HG02885 (cell line): ENCODE results near the gene PCP4L1.
"Not testable (repeated sequence)": the region's sequence is repeated elsewhere in the genome, so short reads cannot be mapped to it uniquely, and the experiment has no call there.

Experiments used
- ATAC-seq: cut with Tn5 transposase; IDR thresholded peaks from one replicate; pipeline ENCODE4 v1.9.1; 2021; ENCODE audit warnings: mild to moderate bottlenecking; ENCODE audit not compliant: unreplicated experiment, poor library complexity

PCP4L1 gene

DNA sequence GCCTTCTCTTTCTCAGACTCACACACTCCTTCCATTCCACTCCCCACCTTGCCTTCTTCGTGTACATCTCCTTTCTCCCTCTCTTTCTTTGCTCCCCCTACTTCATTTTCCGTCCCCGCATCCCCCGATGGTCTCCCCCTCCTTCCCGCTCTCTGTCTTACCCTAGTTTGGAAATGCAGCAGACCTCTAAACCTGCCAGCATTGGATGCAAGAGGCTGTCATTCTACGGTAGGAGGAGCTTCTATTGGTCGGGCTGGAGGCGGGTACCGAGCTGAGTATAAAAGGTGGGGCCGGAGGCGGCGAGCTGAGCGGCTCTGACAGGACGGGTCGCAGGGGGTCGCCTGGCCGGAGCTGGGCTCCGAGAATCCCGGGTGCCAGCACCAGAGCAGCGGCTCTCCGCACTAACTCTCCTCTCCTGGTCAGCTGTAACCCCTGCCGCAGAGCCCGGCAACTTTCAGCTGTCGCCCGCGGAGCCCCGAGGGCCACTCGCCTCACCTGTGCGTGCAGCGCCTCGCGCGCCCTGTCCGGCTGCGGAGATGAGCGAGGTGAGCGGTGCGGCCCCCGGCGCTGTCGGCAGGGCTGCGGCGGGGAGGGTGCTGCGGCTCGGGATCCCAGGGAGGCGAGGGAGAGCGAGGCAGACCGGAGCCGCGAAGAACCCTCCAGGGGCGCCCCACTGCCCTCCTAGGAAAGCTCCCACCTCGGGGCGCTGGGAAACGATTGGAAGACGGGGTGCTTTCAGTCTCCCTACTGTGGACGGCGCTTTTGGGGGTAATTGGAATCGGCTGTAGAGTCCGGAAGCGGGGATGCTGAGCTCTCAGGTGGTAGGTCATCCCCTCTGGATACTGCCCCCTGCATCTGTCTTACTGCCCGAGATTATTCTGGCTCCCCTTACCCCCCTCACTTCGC lies at the start of gene PCP4L1:
Gene PCP4L1 (plus strand): TSS at position 307 of the 906 bp plus-strand sequence. CDS start 230 bp downstream, at position 537.
- no peak for ATAC-seq

DNA sequence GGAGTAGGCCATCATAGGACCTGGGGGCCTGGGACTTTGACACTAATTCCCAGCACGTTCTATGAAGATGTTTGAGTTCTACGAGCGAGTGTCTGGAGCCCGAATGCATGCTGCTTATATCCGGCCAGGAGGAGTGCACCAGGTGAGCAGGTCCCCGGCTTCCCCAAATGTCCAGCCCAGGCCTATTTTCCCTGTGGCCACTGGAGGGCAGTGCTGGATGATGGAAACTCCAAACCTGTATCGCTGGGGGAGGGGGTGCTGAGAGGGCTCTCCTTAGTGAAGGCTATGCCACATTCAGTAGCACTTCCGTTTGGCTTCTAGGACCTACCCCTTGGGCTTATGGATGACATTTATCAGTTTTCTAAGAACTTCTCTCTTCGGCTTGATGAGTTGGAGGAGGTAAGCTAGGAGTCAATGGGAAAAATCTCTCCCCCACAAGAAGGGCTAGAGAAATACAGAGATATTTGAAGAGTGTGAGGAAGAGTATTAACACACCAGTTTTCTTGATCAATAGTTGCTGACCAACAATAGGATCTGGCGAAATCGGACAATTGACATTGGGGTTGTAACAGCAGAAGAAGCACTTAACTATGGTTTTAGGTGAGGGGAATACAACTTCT lies 48.6 kb upstream of the PCP4L1 start:
- peak; percentile 57 for ATAC-seq

DNA sequence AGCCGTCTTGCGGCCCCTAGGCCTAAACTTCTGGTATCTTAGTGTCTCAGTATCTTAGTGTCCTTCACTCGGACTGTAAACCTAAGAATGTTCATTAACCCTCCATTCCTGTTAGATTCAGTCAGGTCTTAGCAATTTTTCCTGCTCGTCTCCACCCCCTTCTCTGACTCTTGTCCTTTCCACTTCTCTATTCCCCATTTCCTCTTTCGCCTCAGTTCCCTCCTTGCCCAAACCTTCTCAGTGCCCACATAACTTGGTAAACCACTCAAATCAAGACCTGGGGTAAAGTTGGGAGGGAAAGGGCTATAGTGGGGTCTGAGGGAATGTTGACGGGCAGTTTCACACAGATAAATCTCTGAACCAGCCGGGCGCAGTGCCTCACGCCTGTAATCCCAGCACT lies 44.2 kb upstream of the PCP4L1 start:
- no peak for ATAC-seq

- ATAC-seq: no peak
These were observed 43.5 kb upstream of the PCP4L1 start, which contains the start of gene FCER1G for GRCh38 chr1:161215076-161215475. Gene FCER1G, plus strand, starts transcription at chr1:161215295. Its CDS starts 27 bp downstream, at chr1:161215322.

DNA sequence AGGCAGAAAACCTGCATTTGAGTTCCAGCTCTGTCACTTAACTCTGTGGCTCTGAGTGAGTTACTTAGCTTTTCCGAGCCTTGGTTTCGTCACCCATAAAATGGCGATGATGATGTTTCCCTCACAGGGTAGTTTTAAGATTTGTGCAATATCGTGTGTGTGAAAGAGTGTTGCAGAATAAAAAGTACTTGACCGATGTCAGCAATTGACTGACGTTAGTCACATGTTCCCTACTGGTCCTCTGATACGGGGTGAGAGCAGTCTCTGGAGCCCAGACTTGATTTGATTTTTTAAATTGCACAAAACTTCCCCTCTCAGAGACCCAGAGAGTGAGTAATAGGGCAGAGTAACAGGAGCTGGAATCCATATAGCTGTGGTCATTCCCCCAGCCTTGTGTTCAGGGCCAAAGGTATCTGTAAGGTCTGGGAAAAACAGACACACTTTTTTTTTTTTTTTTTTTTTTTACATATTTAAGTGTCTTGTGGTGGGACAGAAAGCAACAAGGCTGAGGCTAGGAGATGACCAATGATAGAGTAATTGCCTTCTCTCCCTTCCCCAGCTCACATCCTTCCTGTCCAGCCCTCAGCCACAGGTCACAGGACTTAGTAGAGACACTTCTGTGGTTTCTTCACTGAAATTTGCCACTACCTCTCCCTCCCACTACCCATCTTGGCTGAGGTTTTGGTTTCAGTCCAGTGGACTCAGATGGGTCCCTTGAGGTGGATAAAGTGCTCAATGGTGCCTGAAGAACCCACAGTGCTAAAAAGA lies 41.4 kb upstream of the PCP4L1 start:
- peak; percentile 85 for ATAC-seq

GRCh38 chr1:161217831-161218230 lies 40.7 kb upstream of the PCP4L1 start:
- no peak for ATAC-seq

DNA sequence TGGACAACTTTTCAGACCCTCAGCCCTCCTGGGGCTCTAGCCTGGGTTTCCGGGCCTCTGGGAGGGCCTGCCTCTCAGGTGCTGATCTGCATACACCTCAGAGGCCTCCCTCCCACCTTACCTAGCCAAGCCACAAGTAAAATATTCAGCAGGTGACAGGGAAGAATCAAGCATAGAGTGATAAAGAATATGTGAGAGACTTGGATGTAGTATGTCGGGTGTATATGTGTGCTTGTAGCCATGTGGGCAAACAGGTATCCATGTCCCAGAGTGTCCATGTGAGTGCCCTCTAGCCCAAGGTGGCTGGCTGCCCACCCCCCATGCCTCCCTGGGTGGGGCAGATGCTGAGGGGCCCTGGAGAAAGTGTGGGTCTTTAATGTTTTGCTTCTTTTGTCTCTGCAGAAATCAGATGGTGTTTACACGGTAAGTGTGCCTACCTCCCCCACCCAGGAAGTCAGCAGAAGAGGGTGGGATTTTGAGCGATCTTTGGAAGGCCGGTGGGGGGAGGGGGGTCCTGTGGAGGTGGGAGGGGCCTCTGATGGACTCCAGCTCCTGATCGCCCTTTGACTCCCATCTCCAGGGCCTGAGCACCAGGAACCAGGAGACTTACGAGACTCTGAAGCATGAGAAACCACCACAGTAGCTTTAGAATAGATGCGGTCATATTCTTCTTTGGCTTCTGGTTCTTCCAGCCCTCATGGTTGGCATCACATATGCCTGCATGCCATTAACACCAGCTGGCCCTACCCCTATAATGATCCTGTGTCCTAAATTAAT lies 40.1 kb upstream of the PCP4L1 start:
- ATAC-seq: no peak

GRCh38 chr1:161219078-161219892 lies 39.3 kb upstream of the PCP4L1 start:
- no peak for ATAC-seq

- ATAC-seq: no peak
These were observed 38.5 kb upstream of the PCP4L1 start for GRCh38 chr1:161220002-161220401.

GRCh38 chr1:161222175-161223019 lies 36.1 kb upstream of the PCP4L1 start:
- ATAC-seq: no peak

GRCh38 chr1:161223805-161224694 lies 34.5 kb upstream of the PCP4L1 start:
- ATAC-seq: no peak

- not testable (repeated sequence) for ATAC-seq
These were observed 33.9 kb upstream of the PCP4L1 start for GRCh38 chr1:161224695-161225087.

DNA sequence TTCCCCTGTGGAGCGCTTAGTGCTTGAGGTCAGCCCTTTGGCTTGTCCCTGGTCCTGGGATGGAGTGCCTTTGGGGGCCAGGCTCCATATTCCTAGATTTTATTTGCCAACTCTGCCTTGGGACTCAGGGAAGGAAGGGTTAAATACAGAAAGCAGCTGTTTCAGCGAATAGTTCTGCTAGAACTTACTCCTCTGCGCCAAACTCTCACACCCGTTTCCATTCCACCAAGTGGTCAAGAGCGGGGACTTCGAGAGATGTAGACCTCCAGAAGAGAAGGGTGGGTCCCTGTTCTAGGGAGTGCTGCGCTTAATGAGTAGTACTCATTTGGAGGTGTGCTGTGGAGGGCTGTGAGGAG lies 33.4 kb upstream of the PCP4L1 start:
- no peak for ATAC-seq

DNA sequence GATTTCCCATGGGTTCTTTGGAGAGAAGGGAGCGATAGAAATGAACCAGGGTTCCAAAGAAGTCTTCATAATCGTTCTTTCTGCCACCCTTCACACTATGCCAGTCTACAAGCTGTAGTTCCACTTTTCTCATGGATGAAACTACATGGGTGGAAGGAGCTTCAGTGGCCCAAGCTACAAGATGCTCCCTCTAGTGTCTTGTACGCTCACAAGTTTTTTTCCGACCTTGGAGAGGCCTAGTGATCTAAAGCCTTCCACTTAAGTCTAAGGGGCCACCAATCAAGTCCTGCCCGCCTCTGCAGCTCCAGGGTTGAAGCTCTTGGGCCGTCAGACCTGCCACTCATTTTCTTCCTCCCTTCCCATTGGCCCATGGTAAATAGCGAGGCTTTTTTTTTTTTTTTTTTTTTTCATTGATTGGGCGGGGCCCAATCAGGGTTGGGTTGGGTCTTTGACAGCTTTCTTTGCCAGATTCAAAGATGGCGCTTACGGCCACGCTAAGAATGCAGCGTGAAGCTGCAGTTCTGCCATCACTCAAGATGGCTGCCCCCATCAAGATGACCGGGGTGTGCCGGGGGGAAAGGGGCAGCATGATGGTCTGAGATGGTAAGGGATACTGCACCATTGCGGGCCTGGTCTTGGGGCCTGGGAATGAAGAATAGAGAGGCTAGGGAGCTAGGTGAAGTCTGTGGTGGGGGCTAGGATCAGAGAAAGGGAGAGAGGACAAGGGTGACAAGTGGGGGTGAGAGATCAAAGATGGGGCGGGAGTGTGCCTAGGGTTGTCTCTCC lies 32.8 kb upstream of the PCP4L1 start, which contains the start of gene TOMM40L:
Gene TOMM40L (plus strand): TSS at position 527 of the 786 bp plus-strand sequence. CDS start 430 bp downstream, outside the sequence.
- ATAC-seq: peak; percentile 96

GRCh38 chr1:161226320-161226711 lies 32.2 kb upstream of the PCP4L1 start:
- ATAC-seq: no peak

- no peak for ATAC-seq
These were observed 31.8 kb upstream of the PCP4L1 start for GRCh38 chr1:161226759-161227158.
